Aorta (tissue), 5 donors: ENCODE measurements around the gene CTIF. TPM values are rescaled to one million over a fixed set of nuclear protein-coding genes. Genes with fewer than 3 reads are reported as not detected.
A peak's percentile ranks its signal among the peaks of the same experiment; 100 is the strongest.

Experiments
- ATAC-seq: fragments of 200-7000 bp; cut with Tn5 transposase; one replicate; pipeline ENCODE4 v1.9.1; 2022; ENCODE audit warnings: moderate library complexity; ENCODE audit not compliant: low FRiP score
- DNase-seq, 2 donors: peaks; one replicate each; pipeline ENCODE4 v3.0.0-alpha.2; 2020
- H3K27ac ChIP-seq, 2 donors: one replicate each; pipeline ENCODE4 v1.5.1; 2013; ENCODE audit warnings: low read length in 2 of 2, mild to moderate bottlenecking in 2 of 2, moderate library complexity in 2 of 2, control low read depth in 1 of 2, inconsistent platforms in 1 of 2, low read depth in 1 of 2
- H3K27me3 ChIP-seq, 2 donors: one replicate each; pipeline ENCODE4 v1.6.1; 2013; ENCODE audit warnings: control low read depth in 1 of 2, low read length in 1 of 2, mild to moderate bottlenecking in 1 of 2, moderate library complexity in 1 of 2; ENCODE audit not compliant: insufficient read depth in 2 of 2, control insufficient read depth in 1 of 2
- H3K36me3 ChIP-seq, 2 donors: one replicate each; pipeline ENCODE4 v1.6.1; 2013; ENCODE audit warnings: control low read depth in 1 of 2, low read length in 1 of 2, mild to moderate bottlenecking in 1 of 2; ENCODE audit not compliant: insufficient read depth in 2 of 2, control insufficient read depth in 1 of 2
- H3K4me1 ChIP-seq, 2 donors: one replicate each; pipeline ENCODE4 v1.6.1; 2013; ENCODE audit warnings: low read length in 2 of 2, control low read depth in 1 of 2, mild to moderate bottlenecking in 1 of 2, moderate library complexity in 1 of 2; ENCODE audit not compliant: insufficient read depth in 2 of 2, control insufficient read depth in 1 of 2
- H3K4me3 ChIP-seq, 2 donors: one replicate each; pipeline ENCODE4 v1.5.1; 2013; ENCODE audit warnings: low read length in 2 of 2, control low read depth in 1 of 2, mild to moderate bottlenecking in 1 of 2
- H3K9me3 ChIP-seq: one replicate; pipeline ENCODE4 v1.6.1; 2013; ENCODE audit warnings: mild to moderate bottlenecking, low read length; ENCODE audit not compliant: control insufficient read depth
- WGBS, 2 donors: extraction: QIAGEN DNeasy Blood & Tissue Kit; methylation state at CpG; one replicate each; pipeline ENCODE4 v1.1.7; 2013; 5-methylcytosine and 5-hydroxymethylcytosine counted together
- intact Hi-C, 2 donors: fragments of 100-400 bp; cut with DNase I; formaldehyde crosslinking; loops; one replicate each; pipeline versions ENCODE4 v1.14.2 to v1.15.0; 2022
- polyA plus RNA-seq, 2 donors: library from polyadenylated mRNA; stranded (reverse); fragments of 200-250 nt; gene quantifications; one replicate each; pipeline ENCODE4 v1.2.3, GENCODE V29; 2013
- total RNA-seq, 2 donors: library from RNA; stranded (reverse); fragmentation: NEBNext Ultra II Directional; extraction: Animal tissue kit (Norgen Biotek cat#: 25700); gene quantifications; one replicate each; pipeline ENCODE4 v1.2.1, GENCODE V29; 2021
- donor health status: healthy with polysubstance abuse.
- donor health status: Bipolar disorder and iron deficiency.
- donor health status: DM: no; HTN: no; CAD: no.
- donor health status: DM: no; HTN: no; CAD: no.
- donor health status: DM: yes; HTN: yes; CAD: no.

Gene CTIF
- total and polyA plus RNA-seq, 4 donors, result 14.4 to 113 (median 93.4) TPM

DNA sequence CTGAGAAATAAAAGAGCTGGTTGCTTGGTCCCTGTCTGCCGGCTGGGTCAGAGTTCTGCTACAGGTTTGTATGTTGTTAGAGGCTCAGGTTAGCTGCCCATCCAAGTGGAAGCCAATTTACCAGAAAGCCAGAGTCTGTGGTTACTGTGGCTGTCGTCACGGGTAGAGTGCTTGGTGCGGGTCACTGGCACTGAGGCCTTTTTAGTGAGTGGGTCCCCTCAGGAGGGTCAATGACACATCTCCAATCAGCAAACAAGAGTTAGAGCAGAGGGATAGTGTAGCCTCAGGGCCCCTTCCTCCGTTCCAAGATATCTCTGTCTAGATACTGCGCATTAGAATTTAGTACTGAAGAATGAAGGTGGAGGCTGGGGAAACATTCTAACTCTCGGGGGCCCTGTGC, 41.2 kb downstream of the CTIF start:
- Histone ChIP-seq H3K27ac (no peak overlapping the region), H3K27me3 (no peaks in the 10 kb centered on the region), H3K9me3 (no peaks in the 10 kb centered on the region), H3K4me3 (no peak overlapping the region), H3K4me1 (peaks cover 0 to 2% of the 10 kb centered on the region in 2 donors), H3K36me3 (no peaks in the 10 kb centered on the region)
- intact Hi-C loops, result no loop called here
- ATAC-seq (no peak), DNase-seq (peak; percentile 3 to 54)
- WGBS, 2 donors, result 95 to 98% methylated on average over 7 of the region's 7 CpGs

DNA sequence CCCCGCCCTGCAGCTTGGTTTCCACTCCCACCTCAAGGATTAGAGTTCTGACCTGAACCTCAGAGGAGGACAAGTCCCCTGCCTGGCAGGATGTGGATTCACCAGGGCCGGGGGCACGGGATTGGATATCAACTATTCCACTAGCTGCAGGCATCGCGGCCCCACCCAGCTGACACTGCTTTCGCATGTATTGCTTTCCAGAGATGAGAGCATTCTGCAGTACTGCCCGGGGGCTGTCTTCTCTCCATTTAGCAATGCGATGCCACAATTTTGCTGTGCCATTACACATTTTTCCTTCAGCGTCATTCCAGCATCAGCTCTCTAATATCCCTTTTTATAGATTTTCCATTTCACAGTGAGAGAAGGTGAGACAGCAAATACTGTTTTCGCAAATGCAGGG, 42.0 kb downstream of the CTIF start:
- no peak overlapping the region for H3K4me3 ChIP-seq
- 57 to 61% methylated on average over 10 of the region's 10 CpGs for WGBS, 2 donors
- H3K27ac ChIP-seq, result no peak overlapping the region
- H3K27me3 ChIP-seq, result no peaks in the 10 kb centered on the region
- DNase-seq (peak; percentile 63 to 81), ATAC-seq (peak; percentile 44)
- H3K36me3 ChIP-seq, result no peaks in the 10 kb centered on the region
- no peaks in the 10 kb centered on the region for H3K9me3 ChIP-seq
- peaks cover 0 to 2% of the 10 kb centered on the region in 2 donors for H3K4me1 ChIP-seq
- intact Hi-C loops, result no loop called here

DNA sequence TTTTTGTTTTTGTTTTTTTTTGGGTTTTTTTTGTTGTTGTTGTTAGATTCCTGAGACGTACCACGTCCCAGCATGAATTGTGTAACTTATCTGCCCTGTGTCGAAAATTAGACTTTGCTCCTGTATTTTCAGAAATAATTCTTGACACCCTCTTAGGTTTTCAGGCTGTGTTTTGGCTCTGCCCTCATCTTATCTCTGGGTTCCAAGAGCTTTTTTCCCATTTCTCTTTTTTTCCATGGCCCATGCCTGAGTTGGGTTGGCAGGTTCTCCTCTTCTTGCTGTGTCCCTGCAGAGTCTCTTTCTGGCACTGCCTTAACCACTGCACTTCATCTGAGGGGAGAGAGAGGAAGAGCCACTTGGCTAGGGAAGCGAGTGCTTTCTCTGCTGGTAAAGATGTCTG, 42.4 kb downstream of the CTIF start:
- Histone ChIP-seq H3K4me3 (no peak overlapping the region), H3K9me3 (no peaks in the 10 kb centered on the region), H3K27ac (no peak overlapping the region), H3K36me3 (no peaks in the 10 kb centered on the region), H3K4me1 (peaks cover 0 to 2% of the 10 kb centered on the region in 2 donors), H3K27me3 (no peaks in the 10 kb centered on the region)
- DNase-seq, result peak; percentile 22 to 46
- intact Hi-C loops, result no loop called here
- WGBS, 2 donors, result 4 to 10% methylated on average over 4 of the region's 4 CpGs
- peak; percentile 71 for ATAC-seq

DNA sequence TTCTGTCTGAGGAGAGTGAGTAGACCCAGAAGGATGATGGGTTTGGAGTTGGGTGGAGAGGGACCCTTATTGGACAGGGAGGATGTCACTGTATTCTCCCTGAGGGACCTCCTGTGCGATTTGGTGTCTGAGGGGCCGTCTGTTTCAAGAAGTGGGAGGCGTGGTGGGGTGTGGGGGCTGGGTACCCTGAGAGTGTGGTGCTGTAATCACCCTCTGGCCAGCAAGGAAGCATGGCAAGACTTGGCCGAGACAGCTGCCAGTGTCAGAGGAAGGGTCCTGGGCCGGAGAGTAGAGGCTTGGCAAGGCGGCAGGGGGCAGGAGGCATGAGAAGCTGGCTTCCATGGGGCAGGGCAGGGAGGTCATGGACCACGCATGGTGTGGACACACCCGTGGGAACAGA, 43.1 kb downstream of the CTIF start:
- Histone ChIP-seq H3K27ac (no peak overlapping the region), H3K9me3 (no peaks in the 10 kb centered on the region), H3K27me3 (no peaks in the 10 kb centered on the region), H3K4me1 (peaks cover 0 to 2% of the 10 kb centered on the region in 2 donors), H3K36me3 (no peaks in the 10 kb centered on the region), H3K4me3 (no peak overlapping the region)
- intact Hi-C loops, result no loop called here
- 75 to 77% methylated on average over 8 of the region's 8 CpGs for WGBS, 2 donors
- DNase-seq, result peak; percentile 40 to 76
- no peak for ATAC-seq

DNA sequence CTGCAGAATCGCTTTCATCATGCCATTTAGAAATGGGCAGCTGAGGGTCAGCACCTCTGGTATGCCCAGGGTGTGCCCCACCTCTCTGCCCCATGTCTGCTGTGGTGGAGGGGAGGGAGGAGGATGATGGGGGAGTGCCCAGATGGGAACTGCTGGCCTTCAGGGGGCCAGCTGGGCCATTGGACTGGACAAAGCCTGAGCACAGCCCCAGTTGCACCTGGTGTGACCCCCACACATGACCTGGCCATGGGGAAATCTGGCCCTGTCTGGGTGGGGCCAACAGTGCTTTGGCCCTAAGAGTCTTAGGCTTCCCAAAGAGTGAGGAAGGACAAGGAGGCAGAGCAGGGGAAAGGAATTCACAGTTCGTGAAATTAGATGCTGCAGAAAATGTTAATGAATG, 44.1 kb downstream of the CTIF start:
- 97 to 98% methylated on average over 2 of the region's 2 CpGs for WGBS, 2 donors

DNA sequence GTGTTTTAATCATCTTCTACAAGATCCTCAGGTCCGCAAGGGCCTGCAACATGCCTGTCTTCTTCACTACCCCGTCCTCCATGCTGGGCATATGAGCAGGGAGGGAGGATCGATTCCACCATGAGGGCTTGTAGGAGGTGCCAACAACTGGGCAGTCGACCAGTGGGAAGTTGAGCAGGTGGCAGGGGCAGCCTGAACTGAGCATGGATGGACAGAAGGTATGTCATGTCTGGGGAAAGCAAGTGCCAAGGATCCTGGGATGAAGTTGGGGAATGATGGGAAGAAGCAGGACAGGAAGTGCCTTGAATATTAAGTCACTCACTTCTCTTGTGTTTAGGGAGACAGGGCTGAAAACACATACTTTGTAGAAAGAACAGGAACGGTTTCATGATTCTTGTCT, 44.7 kb downstream of the CTIF start:
- H3K9me3 ChIP-seq, result no peaks in the 10 kb centered on the region
- DNase-seq (peak; percentile 26 to 57), ATAC-seq (no peak)
- no peak overlapping the region for H3K4me3 ChIP-seq
- intact Hi-C loops, result no loop called here
- H3K4me1 ChIP-seq, result peaks cover 0 to 2% of the 10 kb centered on the region in 2 donors
- 42 to 46% methylated on average over 5 of the region's 5 CpGs for WGBS, 2 donors
- H3K27ac ChIP-seq, result peak overlapping the region in 1 of 2 donors; percentile 13
- H3K27me3 ChIP-seq, result no peaks in the 10 kb centered on the region
- H3K36me3 ChIP-seq, result no peaks in the 10 kb centered on the region

More for the DNA sequence above, 44.1 kb downstream of the CTIF start:
- Histone ChIP-seq H3K4me1 (peaks cover 0 to 2% of the 10 kb centered on the region in 2 donors), H3K36me3 (no peaks in the 10 kb centered on the region), H3K9me3 (no peaks in the 10 kb centered on the region), H3K27me3 (no peaks in the 10 kb centered on the region), H3K4me3 (no peak overlapping the region), H3K27ac (no peak overlapping the region)
- intact Hi-C loops, result no loop called here
- ATAC-seq (no peak), DNase-seq (peak; percentile 32 to 41)

DNA sequence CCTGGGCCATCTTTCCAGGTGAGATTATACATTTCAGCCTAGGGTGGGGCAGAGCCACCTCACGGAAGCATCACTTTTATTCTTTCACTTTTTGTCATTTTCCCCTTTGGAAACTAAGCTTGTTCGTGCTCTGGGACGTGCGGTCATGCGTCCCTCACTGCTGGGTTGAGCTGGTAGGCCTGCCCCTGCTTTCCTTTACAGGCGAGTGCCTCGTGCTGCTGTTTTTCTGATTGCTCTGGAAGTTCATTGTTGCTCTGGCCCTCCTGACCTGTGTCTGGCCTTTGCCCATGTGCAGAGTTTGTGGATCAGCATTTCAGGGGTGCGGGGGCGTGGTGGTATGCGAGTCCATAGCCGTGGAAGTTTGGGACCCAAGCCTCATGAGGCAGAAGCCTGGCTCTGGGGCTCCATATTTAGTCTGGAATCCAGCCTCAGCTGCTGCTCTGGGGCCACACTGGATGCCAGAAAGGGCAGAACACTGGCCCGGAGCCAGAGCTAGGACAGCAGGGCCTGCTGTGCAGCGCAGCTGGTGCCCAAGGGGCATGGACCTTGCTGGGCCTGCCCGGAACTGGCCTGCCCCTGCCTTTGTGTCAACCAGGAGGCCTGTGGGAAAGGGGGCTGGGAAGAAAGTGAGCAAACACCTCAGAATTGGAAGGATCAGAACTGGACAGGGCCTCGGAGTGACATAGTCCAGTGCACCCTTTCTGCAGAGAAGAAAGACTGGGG, 51.1 kb downstream of the CTIF start:
- peak overlapping the region in 1 of 2 donors; percentile 59 for H3K27ac ChIP-seq
- peaks cover 0 to 5% of the 10 kb centered on the region in 2 donors for H3K4me1 ChIP-seq
- no peaks in the 10 kb centered on the region for H3K9me3 ChIP-seq
- ATAC-seq (peak; percentile 74), DNase-seq (peak; percentile 84 to 92)
- 13 to 17% methylated on average over 15 of the region's 15 CpGs for WGBS, 2 donors
- H3K36me3 ChIP-seq, result no peaks in the 10 kb centered on the region
- no peaks in the 10 kb centered on the region for H3K27me3 ChIP-seq
- intact Hi-C loops, result loop anchor here in 1 of 2 donors (5.0 kb wide), 1 partner anchor 48 kb away; no protein-coding TSS in a partner anchor
- no peak overlapping the region for H3K4me3 ChIP-seq

DNA sequence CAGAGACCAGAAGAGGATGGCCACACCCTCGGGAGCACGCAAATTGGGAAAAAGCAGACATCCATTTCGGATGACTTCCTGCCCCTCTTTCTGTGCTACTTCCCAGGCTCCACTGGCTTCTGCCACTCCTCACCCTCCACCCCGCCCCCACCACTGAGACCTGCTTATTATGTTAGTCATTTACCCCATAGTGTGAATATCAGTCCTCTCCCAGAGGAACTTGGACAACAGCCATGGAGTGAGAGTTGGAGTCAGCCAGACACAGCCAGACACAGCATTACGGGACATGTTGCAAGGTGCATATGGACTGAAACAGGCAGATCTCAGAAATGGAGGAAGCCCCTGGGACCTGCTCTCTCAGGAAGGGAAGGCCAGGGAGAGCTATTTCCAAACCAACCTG, 51.8 kb downstream of the CTIF start:
- intact Hi-C loops, result loop anchor here in 1 of 2 donors (5.0 kb wide), 1 partner anchor 48 kb away; no protein-coding TSS in a partner anchor
- H3K36me3 ChIP-seq, result no peaks in the 10 kb centered on the region
- H3K9me3 ChIP-seq, result no peaks in the 10 kb centered on the region
- H3K27ac ChIP-seq, result peak overlapping the region in 1 of 2 donors; percentile 12
- DNase-seq, result peak in 1 of 2 donors; percentile 73
- 75 to 79% methylated on average over 5 of the region's 5 CpGs for WGBS, 2 donors
- H3K27me3 ChIP-seq, result no peaks in the 10 kb centered on the region
- peaks cover 0 to 5% of the 10 kb centered on the region in 2 donors for H3K4me1 ChIP-seq
- H3K4me3 ChIP-seq, result no peak overlapping the region
- ATAC-seq, result no peak
